Kidney capillary endothelial cell (primary cell): ENCODE results near the gene NDRG2.
"Not testable (repeated sequence)": the region's sequence is repeated elsewhere in the genome, so short reads cannot be mapped to it uniquely, and the experiment has no call there.

Source experiments
- DNase-seq: peaks from one replicate; pipeline ENCODE4 v3.0.0-alpha.2; 2018; ENCODE audit warnings: low spot score

The NDRG2 gene

GRCh38 chr14:21003788-21004346 is 21.0 kb downstream of the NDRG2 start:
- no peak for DNase-seq

GRCh38 chr14:21001218-21001617 is 23.6 kb downstream of the NDRG2 start:
- no peak for DNase-seq

- DNase-seq = no peak
These were observed 25.3 kb downstream of the NDRG2 start for GRCh38 chr14:20999591-20999990.

- DNase-seq = no peak
These were observed 26.0 kb downstream of the NDRG2 start, which contains the start of gene SLC39A2 for GRCh38 chr14:20998674-20999366. SLC39A2 (plus strand) TSS chr14:20999293; CDS start chr14:20999447, 154 bp downstream.

GRCh38 chr14:20998139-20998538 is 26.7 kb downstream of the NDRG2 start:
- DNase-seq = no peak

- no peak for DNase-seq
These were observed 27.3 kb downstream of the NDRG2 start for GRCh38 chr14:20997564-20997963.

- DNase-seq = no peak
These were observed 27.7 kb downstream of the NDRG2 start for GRCh38 chr14:20997115-20997514.

- no peak for DNase-seq
These were observed 28.3 kb downstream of the NDRG2 start for GRCh38 chr14:20996521-20996920.

GRCh38 chr14:20989787-20990600 is 34.9 kb downstream of the NDRG2 start, which contains the start of gene METTL17:
METTL17 (plus strand) TSS chr14:20989980; CDS start chr14:20990003, 23 bp downstream.
- peak; percentile 95 for DNase-seq

GRCh38 chr14:20989471-20989786 is 35.4 kb downstream of the NDRG2 start:
- no peak for DNase-seq

GRCh38 chr14:20988717-20989470 is 36.0 kb downstream of the NDRG2 start:
- DNase-seq = no peak

- DNase-seq = peak; percentile 82
These were observed 38.0 kb downstream of the NDRG2 start for GRCh38 chr14:20986811-20987210.

GRCh38 chr14:20985650-20986049 is 39.2 kb downstream of the NDRG2 start:
- not testable (repeated sequence) for DNase-seq

GRCh38 chr14:20982646-20983369 is 42.1 kb downstream of the NDRG2 start:
- DNase-seq = no peak

- DNase-seq = no peak
These were observed 44.0 kb downstream of the NDRG2 start for GRCh38 chr14:20980906-20981305.

GRCh38 chr14:20978687-20979086 is 46.2 kb downstream of the NDRG2 start:
- no peak for DNase-seq

- DNase-seq = peak; percentile 43
These were observed 48.6 kb downstream of the NDRG2 start for GRCh38 chr14:20976291-20976690.

- DNase-seq = no peak
These were observed 51.4 kb downstream of the NDRG2 start for GRCh38 chr14:20973501-20973900.

- no peak for DNase-seq
These were observed 53.2 kb downstream of the NDRG2 start for GRCh38 chr14:20971705-20972021.

GRCh38 chr14:20970983-20971704 is 53.7 kb downstream of the NDRG2 start:
- peak; percentile 87 for DNase-seq

GRCh38 chr14:20970647-20970982 is 54.2 kb downstream of the NDRG2 start:
- no peak for DNase-seq
